SH-SY5Y (cell line): ENCODE results near the gene EFCAB6.

ENCODE experiments used
- GATA2 ChIP-seq: IDR thresholded peaks from 2 replicates; pipeline ENCODE4 v1.6.1; 2011; ENCODE audit warnings: mild to moderate bottlenecking, low read depth, low read length
- GATA3 ChIP-seq: IDR thresholded peaks from 2 replicates; pipeline ENCODE4 v1.6.1; 2011; ENCODE audit warnings: low read depth, mild to moderate bottlenecking, low read length, moderate library complexity

- no peak for TF ChIP-seq GATA2
- no peak for TF ChIP-seq GATA3
Measured at GRCh38 chr22:43812890-43813289, 785 bp upstream of the EFCAB6 start.
